Measurements from ENCODE around the gene R3HCC1L. TPM values are rescaled to one million over a fixed set of nuclear protein-coding genes. Genes with fewer than 3 reads are reported as not detected.

Gene R3HCC1L
- total RNA-seq, 3 donors from 2014 or later (not counting 1 experiment from before 2014, with no cell fraction given) = 17.9 to 25.6 (median 23.3) TPM

DNA sequence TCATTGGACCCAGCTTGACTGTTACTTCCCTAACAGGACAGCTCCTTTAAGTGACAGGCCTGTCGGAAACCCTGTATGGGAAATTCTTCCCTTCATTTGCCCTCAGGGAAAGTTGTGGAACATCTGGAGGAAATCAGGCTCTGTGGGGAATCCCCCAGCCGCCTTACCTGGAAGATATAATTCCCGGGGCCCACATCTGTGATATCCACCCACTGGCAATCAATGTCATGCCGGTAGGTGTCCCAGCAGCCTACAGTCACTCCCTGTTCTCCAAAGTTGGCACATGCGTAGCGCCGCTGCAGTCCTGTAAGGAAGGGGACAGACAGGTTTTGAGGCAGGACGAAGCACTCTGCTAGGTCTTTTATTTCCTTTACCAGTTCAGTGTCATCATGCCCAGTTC, 116.9 kb downstream of the R3HCC1L start:
- Histone ChIP-seq H3K36me3 (ENCODE audit: control insufficient read depth, insufficient read depth, low read length) (peaks cover 20% of the 10 kb centered on the region), H3K4me3 (ENCODE audit: low read length) (no peak overlapping the region), H3K27ac (ENCODE audit: low read length) (no peak overlapping the region), H3K27me3 (ENCODE audit: control insufficient read depth, insufficient read depth, low read length) (no peaks in the 10 kb centered on the region), H3K4me1 (ENCODE audit: control insufficient read depth, insufficient read depth, low read length) (peaks cover 16% of the 10 kb centered on the region), H3K9me3 (ENCODE audit: control insufficient read depth, insufficient read depth, low read length) (no peaks in the 10 kb centered on the region)
- ATAC-seq = no peak
- Mint-ChIP-seq H3K4me3 (no peak overlapping the region), H3K4me1 (peaks cover 7 to 12% of the 10 kb centered on the region in 2 donors), H3K36me3 (peaks cover 21% of the 10 kb centered on the region), H3K27ac (no peak overlapping the region), H3K9me3 (no peaks in the 10 kb centered on the region), H3K27me3 (ENCODE audit: low read depth in 2 of 2) (no peaks in the 10 kb centered on the region)
- no peak for TF ChIP-seq CTCF (IDR thresholded peaks at IDR 0.05)
- intact Hi-C loops (cut with micrococcal nuclease) = no loop called here
- 97% methylated on average over 8 of the region's 8 CpGs for WGBS (ENCODE audit: insufficient coverage)
- DNase-seq = peak in 1 of 2 donors; percentile 13

DNA sequence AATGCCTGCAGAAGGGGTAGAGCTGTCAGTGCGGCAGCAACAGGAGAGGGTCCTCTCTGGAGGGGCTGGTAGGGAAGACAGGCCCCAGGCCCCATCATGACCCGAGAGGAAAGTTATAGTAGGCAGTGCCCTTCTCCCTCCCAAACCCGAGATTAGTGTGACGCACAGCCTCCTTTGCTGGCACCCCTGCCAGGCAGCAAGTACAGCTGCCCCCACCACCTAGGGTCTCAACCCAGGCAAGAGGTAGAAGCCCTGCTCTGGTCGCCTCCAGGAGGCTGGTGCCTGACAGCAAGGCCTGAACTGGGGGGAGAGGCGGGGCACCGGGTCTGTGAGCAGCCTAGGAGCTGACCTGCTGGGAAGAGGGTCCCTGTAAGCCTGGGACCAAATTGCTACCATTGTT, 118.0 kb downstream of the R3HCC1L start:
- H3K4me3 ChIP-seq (ENCODE audit: low read length) = no peak overlapping the region
- no peaks in the 10 kb centered on the region for H3K27me3 ChIP-seq (ENCODE audit: control insufficient read depth, insufficient read depth, low read length)
- H3K27ac ChIP-seq (ENCODE audit: low read length) = no peak overlapping the region
- Mint-ChIP-seq H3K27ac (no peak overlapping the region), H3K9me3 (no peaks in the 10 kb centered on the region), H3K36me3 (peaks cover 21% of the 10 kb centered on the region), H3K4me3 (no peak overlapping the region), H3K27me3 (ENCODE audit: low read depth in 2 of 2) (no peaks in the 10 kb centered on the region), H3K4me1 (peaks cover 7 to 13% of the 10 kb centered on the region in 2 donors)
- no peak for ATAC-seq
- H3K36me3 ChIP-seq (ENCODE audit: control insufficient read depth, insufficient read depth, low read length) = peaks cover 17% of the 10 kb centered on the region
- intact Hi-C loops (cut with micrococcal nuclease) = no loop called here
- no peaks in the 10 kb centered on the region for H3K9me3 ChIP-seq (ENCODE audit: control insufficient read depth, insufficient read depth, low read length)
- no peak for DNase-seq
- H3K4me1 ChIP-seq (ENCODE audit: control insufficient read depth, insufficient read depth, low read length) = peaks cover 16% of the 10 kb centered on the region
- no peak for TF ChIP-seq CTCF (IDR thresholded peaks at IDR 0.05)
- WGBS (ENCODE audit: insufficient coverage) = 92% methylated on average over 7 of the region's 7 CpGs

DNA sequence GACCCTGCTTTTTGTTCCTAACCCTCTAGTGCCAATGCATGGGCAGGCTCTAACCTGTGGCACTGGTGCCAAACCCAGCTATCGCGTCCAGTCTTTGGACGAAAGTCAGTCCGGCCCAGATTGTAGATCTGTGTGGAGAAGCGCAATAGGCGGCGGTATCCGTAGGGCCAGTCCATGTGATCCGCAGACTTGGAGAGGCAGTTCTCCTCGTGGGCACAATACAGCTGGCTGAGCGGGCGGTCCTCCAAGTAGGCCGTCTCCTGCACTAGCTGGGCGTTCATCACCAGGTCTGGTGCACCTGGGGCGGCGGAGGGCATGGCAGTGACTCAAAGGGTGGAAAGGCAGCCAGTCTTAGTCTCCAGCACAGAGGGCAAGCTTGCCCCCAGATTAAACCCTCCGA, 119.0 kb downstream of the R3HCC1L start:
- no peaks in the 10 kb centered on the region for H3K27me3 Mint-ChIP-seq (ENCODE audit: low read depth in 2 of 2)
- DNase-seq (no peak), ATAC-seq (no peak)
- Histone ChIP-seq H3K27ac (ENCODE audit: low read length) (no peak overlapping the region), H3K27me3 (ENCODE audit: control insufficient read depth, insufficient read depth, low read length) (no peaks in the 10 kb centered on the region), H3K9me3 (ENCODE audit: control insufficient read depth, insufficient read depth, low read length) (no peaks in the 10 kb centered on the region), H3K36me3 (ENCODE audit: control insufficient read depth, insufficient read depth, low read length) (peaks cover 9% of the 10 kb centered on the region), H3K4me1 (ENCODE audit: control insufficient read depth, insufficient read depth, low read length) (peaks cover 16% of the 10 kb centered on the region), H3K4me3 (ENCODE audit: low read length) (no peak overlapping the region)
- 95% methylated on average over 17 of the region's 17 CpGs for whole genome bisulfite sequencing (ENCODE audit: insufficient coverage)
- H3K4me1 Mint-ChIP-seq = peaks cover 7 to 13% of the 10 kb centered on the region in 2 donors
- no peak overlapping the region for H3K4me3 Mint-ChIP-seq
- no peak for TF ChIP-seq CTCF (IDR thresholded peaks at IDR 0.05)
- H3K9me3 Mint-ChIP-seq = no peaks in the 10 kb centered on the region
- H3K36me3 Mint-ChIP-seq = peaks cover 21% of the 10 kb centered on the region
- H3K27ac Mint-ChIP-seq = no peak overlapping the region
- intact Hi-C loops (cut with micrococcal nuclease) = no loop called here

GRCh38 chr10:98254234-98254974, 119.9 kb downstream of the R3HCC1L start:
- Mint-ChIP-seq H3K4me1 (peaks cover 7 to 21% of the 10 kb centered on the region in 2 donors), H3K27me3 (ENCODE audit: low read depth in 2 of 2) (no peaks in the 10 kb centered on the region), H3K9me3 (no peaks in the 10 kb centered on the region), H3K4me3 (no peak overlapping the region), H3K27ac (peak overlapping the region; percentile 12 to 68), H3K36me3 (peaks cover 16% of the 10 kb centered on the region)
- Histone ChIP-seq H3K36me3 (ENCODE audit: control insufficient read depth, insufficient read depth, low read length) (peaks cover 3% of the 10 kb centered on the region), H3K27me3 (ENCODE audit: control insufficient read depth, insufficient read depth, low read length) (no peaks in the 10 kb centered on the region), H3K4me1 (ENCODE audit: control insufficient read depth, insufficient read depth, low read length) (peaks cover 23% of the 10 kb centered on the region), H3K4me3 (ENCODE audit: low read length) (no peak overlapping the region), H3K9me3 (ENCODE audit: control insufficient read depth, insufficient read depth, low read length) (no peaks in the 10 kb centered on the region), H3K27ac (ENCODE audit: low read length) (no peak overlapping the region)
- 70% methylated on average over 10 of the region's 10 CpGs for WGBS (ENCODE audit: insufficient coverage)
- intact Hi-C loops (cut with micrococcal nuclease) = no loop called here
- no peak for TF ChIP-seq CTCF (IDR thresholded peaks at IDR 0.05)
- ATAC-seq = no peak
- DNase-seq = no peak
